GM12864 (cell line): Measurements from ENCODE around the gene CYTH4.

Experiments
- DNase-seq: peaks from one replicate; pipeline ENCODE4 v3.0.0-alpha.2; 2011; ENCODE audit warnings: low read depth
- H3K4me3 ChIP-seq: 2 replicates; pipeline ENCODE4 v1.5.1; 2011; ENCODE audit warnings: mild to moderate bottlenecking, low read depth, low read length, control low read depth
- CTCF ChIP-seq: IDR thresholded peaks from 2 replicates; pipeline ENCODE4 v1.5.1; 2011; ENCODE audit warnings: low read depth, mild to moderate bottlenecking, moderate library complexity, low read length, control low read depth, inconsistent platforms; ENCODE audit errors: missing control alignments

The CYTH4 gene

DNA sequence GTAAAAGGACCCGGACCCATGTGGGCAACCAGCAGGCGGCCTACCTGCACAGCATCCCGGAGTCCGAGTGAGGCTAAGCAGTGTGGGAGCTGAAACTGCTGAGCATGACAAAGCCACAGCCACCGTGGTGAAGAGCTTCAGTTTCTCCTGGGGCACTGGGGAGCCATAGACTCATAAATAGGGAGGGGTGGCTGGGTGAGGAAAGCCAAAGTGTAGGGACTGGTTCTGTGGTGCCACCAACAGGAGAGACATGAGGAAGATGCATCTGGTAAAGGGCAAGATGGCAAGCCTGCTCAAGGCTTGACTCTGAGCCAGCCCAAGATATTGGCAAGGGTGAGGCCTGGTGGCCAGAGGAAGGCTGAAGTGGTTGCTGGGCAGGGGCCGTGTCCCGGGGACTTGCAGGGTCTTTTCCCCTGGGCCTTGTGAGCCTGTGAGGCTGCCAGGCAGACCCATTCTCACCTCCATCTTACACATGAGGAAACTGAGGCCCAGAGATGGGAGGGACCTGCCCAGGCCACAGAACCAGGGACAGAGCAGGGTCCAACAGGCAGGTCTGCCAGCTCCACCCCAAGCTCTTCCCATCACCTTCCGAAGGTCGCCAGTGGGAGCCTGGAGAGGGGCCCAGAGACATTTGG is 30.4 kb downstream of the CYTH4 start:
- no peak for DNase-seq
- H3K4me3 ChIP-seq: no peak overlapping the region
- no peak for TF ChIP-seq CTCF

GRCh38 chr22:37313376-37314314 is 31.3 kb downstream of the CYTH4 start:
- TF ChIP-seq CTCF: no peak
- no peak overlapping the region for H3K4me3 ChIP-seq
- DNase-seq: no peak

GRCh38 chr22:37314315-37315074 is 32.2 kb downstream of the CYTH4 start:
- H3K4me3 ChIP-seq: no peak overlapping the region
- no peak for DNase-seq
- no peak for TF ChIP-seq CTCF

- DNase-seq: no peak
- TF ChIP-seq CTCF: no peak
- H3K4me3 ChIP-seq: no peak overlapping the region
Observed at GRCh38 chr22:37316405-37316804, 34.1 kb downstream of the CYTH4 start.

DNA sequence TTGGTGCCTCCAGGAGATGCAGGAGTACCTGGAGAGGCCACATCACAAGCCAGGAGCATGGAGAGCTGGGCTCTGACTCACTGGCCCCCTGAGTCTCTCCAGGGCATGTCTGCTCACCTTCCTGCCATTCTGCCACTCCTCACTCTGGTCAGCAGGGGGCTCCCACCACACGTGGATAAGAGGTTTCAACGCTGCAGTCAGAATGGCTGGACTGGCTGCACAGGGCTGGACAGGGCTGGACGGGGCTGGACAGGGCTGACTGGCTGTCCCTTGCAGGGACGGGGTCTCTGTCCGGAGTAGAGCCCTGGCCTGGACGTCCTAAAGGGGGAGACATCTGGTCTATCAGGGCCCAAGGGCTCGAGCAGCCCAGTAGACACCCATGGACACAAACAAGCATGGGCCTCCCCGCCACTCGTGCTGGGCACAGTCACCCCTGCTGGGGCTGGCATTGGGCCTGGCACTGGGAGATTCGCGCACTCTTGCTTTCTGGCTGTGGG is 34.6 kb downstream of the CYTH4 start:
- peak; percentile 44 for DNase-seq
- peak; percentile 93 for TF ChIP-seq CTCF
- H3K4me3 ChIP-seq: no peak overlapping the region

DNA sequence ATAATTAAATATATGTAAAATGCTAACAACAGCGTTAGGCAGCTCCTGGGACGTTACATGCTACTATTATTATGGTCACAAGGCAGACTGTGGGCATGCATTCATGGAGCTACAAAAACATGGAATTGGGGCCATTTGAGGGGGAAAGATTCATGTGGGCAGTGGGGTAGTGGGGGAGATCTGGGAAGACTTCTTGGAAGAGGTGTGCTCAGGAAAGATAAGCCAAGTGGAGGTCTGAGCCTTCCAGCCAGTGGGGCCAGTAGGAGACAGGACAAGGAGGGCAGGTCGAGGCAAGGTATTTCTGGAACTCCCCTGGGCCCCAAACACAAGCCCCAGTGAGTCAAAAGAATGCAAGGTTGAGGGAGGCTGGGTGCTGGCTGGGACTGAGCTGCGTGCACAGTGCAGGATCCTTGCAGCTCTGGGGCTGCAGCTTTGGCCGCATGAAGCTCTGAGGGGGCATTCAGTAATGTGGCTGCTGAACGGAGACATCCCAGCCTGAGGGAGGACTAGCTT is 35.4 kb downstream of the CYTH4 start:
- DNase-seq: no peak
- TF ChIP-seq CTCF: no peak
- no peak overlapping the region for H3K4me3 ChIP-seq
